Ishikawa (cell line): ENCODE measurements around the gene KRTAP26-1.

Experiments
- CEBPB ChIP-seq: IDR thresholded peaks from 2 replicates; pipeline ENCODE4 v1.6.1; 2012
- RAD21 ChIP-seq: IDR thresholded peaks from 2 replicates; pipeline ENCODE4 v1.6.1; 2012; ENCODE audit warnings: low read depth
- YY1 ChIP-seq: IDR thresholded peaks from 2 replicates; pipeline ENCODE4 v1.6.1; 2012; ENCODE audit warnings: low read depth
- ZBTB7A ChIP-seq: IDR thresholded peaks from 2 replicates; pipeline ENCODE4 v1.6.1; 2012; ENCODE audit warnings: low read depth

- TF ChIP-seq ZBTB7A (no peak), RAD21 (no peak), YY1 (no peak), CEBPB (no peak)
Observed at GRCh38 chr21:30305136-30305535, 15.0 kb downstream of the KRTAP26-1 start.
